ENCODE results near the gene CCM2. TPM values are rescaled to one million over a fixed set of nuclear protein-coding genes. Genes with fewer than 3 reads are reported as not detected.

The CCM2 gene
- total and polyA plus RNA-seq, 2 of the 8 experiments (the other 6 are each of a cell fraction or from before 2014, with no cell fraction given) = 31.6 to 41.2 TPM

GRCh38 chr7:44969049-44969700, 30.8 kb upstream of the CCM2 start:
- H4K5ac ChIP-seq (ENCODE audit: insufficient read length, low read depth, low read length) = no peak overlapping the region
- no peak overlapping the region for H3K4me3 ChIP-seq (ENCODE audit: extremely low read depth in 1 of 4, insufficient read depth in 2 of 4, low read depth in 3 of 4, low read length in 4 of 4)
- no peak overlapping the region for H2BK20ac ChIP-seq (ENCODE audit: low read length)
- no peaks in the 10 kb centered on the region for H3K9me3 ChIP-seq (ENCODE audit: insufficient read depth in 2 of 2, low read depth in 1 of 2, low read length in 1 of 2)
- H3K9ac ChIP-seq (replicated peaks in 1 of 4; ENCODE audit: extremely low read depth in 1 of 4, low read depth in 3 of 4, low read length in 3 of 4) = no peak overlapping the region
- no peak for FAIRE-seq
- H3K14ac ChIP-seq (ENCODE audit: insufficient read length) = no peak overlapping the region
- H3K36me3 ChIP-seq (ENCODE audit: control insufficient read depth in 2 of 4, insufficient read depth in 4 of 4, low read length in 3 of 4) = no peaks in the 10 kb centered on the region
- H3K56ac ChIP-seq (replicated peaks; ENCODE audit: insufficient read length, low read depth, low read length) = no peak overlapping the region
- H3K23me2 ChIP-seq (ENCODE audit: low read depth, low read length) = no peaks in the 10 kb centered on the region
- H3K79me1 ChIP-seq (ENCODE audit: low read depth, low read length) = no peaks in the 10 kb centered on the region
- H3K18ac ChIP-seq (ENCODE audit: extremely low read depth, low read length) = no peak overlapping the region
- H3K23ac ChIP-seq (ENCODE audit: insufficient read length) = no peak overlapping the region
- H3K27ac ChIP-seq (ENCODE audit: low read depth, low read length) = no peak overlapping the region
- no peak overlapping the region for H2AFZ ChIP-seq (ENCODE audit: low read length)
- no peak overlapping the region for H2BK15ac ChIP-seq (ENCODE audit: low read length)
- H2BK12ac ChIP-seq (ENCODE audit: low read depth, low read length) = no peak overlapping the region
- H3K4me2 ChIP-seq (ENCODE audit: insufficient read depth in 1 of 2, low read depth in 2 of 2, low read length in 2 of 2) = no peak overlapping the region
- 93% methylated on average over 9 of the region's 11 CpGs; no CpG with 5 or more reads in 1 of the 2 experiments for WGBS, 2 experiments (ENCODE audit: extremely low coverage in 1 of 2, insufficient coverage in 1 of 2, insufficient read length in 1 of 2, insufficient replicate concordance in 2 of 2, low coverage in 1 of 2, low lambda C conversion rate in 2 of 2, missing lambda C conversion rate in 1 of 2)
- H3K4ac ChIP-seq (replicated peaks; ENCODE audit: insufficient read length, low read depth, low read length) = no peak overlapping the region
- TF ChIP-seq RNF2 (IDR thresholded peaks at IDR 0.05; ENCODE audit: borderline replicate concordance, low read depth, low read length, missing control alignments, poor library complexity, severe bottlenecking) (no peak), SP4 (IDR thresholded peaks at IDR 0.05; ENCODE audit: low read length) (no peak), FOSL1 (IDR thresholded peaks at IDR 0.05; ENCODE audit: insufficient read depth, low read depth, low read length) (no peak), CEBPB (IDR thresholded peaks at IDR 0.05; ENCODE audit: low read depth, low read length) (no peak), TAF1 (IDR thresholded peaks at IDR 0.05; ENCODE audit: low read depth, low read length) (no peak), E2F6 (IDR thresholded peaks at IDR 0.05) (no peak), USF2 (IDR thresholded peaks at IDR 0.05; ENCODE audit: low read length) (no peak), TEAD4 (IDR thresholded peaks at IDR 0.05; ENCODE audit: low read depth, low read length) (no peak)
- no peak overlapping the region for H4K8ac ChIP-seq (ENCODE audit: extremely low read depth, insufficient read depth, low read length)
- CTCF ChIA-PET (ENCODE audit: partially characterized antibody) = no interaction called here
- no peak overlapping the region for H4K91ac ChIP-seq (replicated peaks; ENCODE audit: insufficient read length, low read length)
- no peak overlapping the region for H2BK120ac ChIP-seq (replicated peaks; ENCODE audit: low read depth, low read length)
- no peak overlapping the region for H2BK5ac ChIP-seq (ENCODE audit: low read depth, low read length)
- POLR2A ChIA-PET (ENCODE audit: partially characterized antibody) = interaction anchor here (1.0 to 17.9 kb wide), 2 partner anchors 14 to 143 kb away, joined by 3 to 327 read pairs; partner anchors contain the start of genes MYO1G and TBRG4
- H2AK5ac ChIP-seq (ENCODE audit: low read depth, low read length) = no peak overlapping the region
- H4K20me1 ChIP-seq (replicated peaks in 1 of 2; ENCODE audit: control insufficient read depth in 1 of 2, insufficient read depth in 2 of 2, low read length in 2 of 2) = no peaks in the 10 kb centered on the region
- 0 out of 7 replicates have a peak, but pooled peaks cover 0 to 1% (median 0%) of the 10 kb centered on the region in 4 experiments for H3K27me3 ChIP-seq (replicated peaks in 1 of 4; ENCODE audit: control insufficient read depth in 3 of 4, extremely low read depth in 1 of 4, insufficient read depth in 3 of 4, low read length in 3 of 4)
- no peaks in the 10 kb centered on the region for H3K79me2 ChIP-seq (ENCODE audit: control insufficient read depth in 1 of 2, insufficient read depth in 2 of 2, low read length in 2 of 2)
- no peak for DNase-seq (ENCODE audit: low read depth in 1 of 2, low spot score in 2 of 2)
- H3K4me1 ChIP-seq (replicated peaks in 1 of 4; ENCODE audit: control insufficient read depth in 3 of 4, insufficient read depth in 4 of 4, low read length in 3 of 4) = no peaks in the 10 kb centered on the region; a peak in 1 of 7 replicates

Measured in H1 (cell line).